GM23338 (cell line): ENCODE results near the gene ELOVL2. TPM values are rescaled to one million over a fixed set of nuclear protein-coding genes. Genes with fewer than 3 reads are reported as not detected.
A peak's percentile ranks its signal among the peaks of the same experiment; 100 is the strongest.
"Not testable (repeated sequence)": the region's sequence is repeated elsewhere in the genome, so short reads cannot be mapped to it uniquely, and the experiment has no call there.

ENCODE experiments used
- ATAC-seq: fragments of 200-7000 bp; cut with Tn5 transposase; 3 replicates; pipeline ENCODE4 v1.9.1; 2020
- DNase-seq: peaks from one replicate; pipeline ENCODE4 v3.0.0-alpha.2; 2015; ENCODE audit warnings: low spot score
- H2AFZ ChIP-seq: fragments of 200-600 bp; sonication (generic); 2 replicates; pipeline ENCODE4 v1.8.0; 2016; ENCODE audit warnings: antibody characterized with exemption, mild to moderate bottlenecking, moderate library complexity
- H3F3A ChIP-seq: fragments of 200-600 bp; sonication (generic); replicated peaks from 2 replicates; pipeline ENCODE4 v1.8.0; 2017; ENCODE audit warnings: antibody characterized with exemption, mixed run types, low read depth
- H3K27ac ChIP-seq: fragments of 200-600 bp; sonication (generic); 2 replicates; pipeline ENCODE4 v1.6.1; 2016; ENCODE audit warnings: low read depth
- H3K27me3 ChIP-seq: fragments of 200-600 bp; sonication (generic); 2 replicates; pipeline ENCODE4 v1.8.0; 2016; ENCODE audit warnings: mild to moderate bottlenecking, mixed run types, moderate library complexity; ENCODE audit not compliant: insufficient read depth
- H3K36me3 ChIP-seq: fragments of 200-600 bp; sonication (generic); 2 replicates; pipeline ENCODE4 v1.8.0; 2016; ENCODE audit warnings: mild to moderate bottlenecking; ENCODE audit not compliant: insufficient read depth
- H3K4me1 ChIP-seq: fragments of 200-600 bp; sonication (generic); 2 replicates; pipeline ENCODE4 v1.8.0; 2016; ENCODE audit warnings: mild to moderate bottlenecking, moderate library complexity; ENCODE audit not compliant: insufficient read depth
- H3K4me2 ChIP-seq: fragments of 200-600 bp; sonication (generic); 2 replicates; pipeline ENCODE4 v1.7.1; 2017; ENCODE audit warnings: mixed run types
- H3K4me3 ChIP-seq: fragments of 200-600 bp; sonication (generic); 2 replicates; pipeline ENCODE4 v1.6.1; 2016; ENCODE audit warnings: mixed run types
- H3K79me2 ChIP-seq: fragments of 200-600 bp; sonication (generic); replicated peaks from 2 replicates; pipeline ENCODE4 v1.8.0; 2017; ENCODE audit warnings: mild to moderate bottlenecking; ENCODE audit not compliant: insufficient read depth
- H3K9me2 ChIP-seq: fragments of 200-600 bp; sonication (generic); 2 replicates; pipeline ENCODE4 v1.8.0; 2017; ENCODE audit not compliant: insufficient read depth
- H4K20me1 ChIP-seq: fragments of 200-600 bp; sonication (generic); replicated peaks from 2 replicates; pipeline ENCODE4 v1.8.0; 2017; ENCODE audit warnings: mild to moderate bottlenecking; ENCODE audit not compliant: insufficient read depth
- H3K27ac Mint-ChIP-seq: 2 replicates; pipeline ENCODE4 v1.8.0; 2020; ENCODE audit warnings: inconsistent platforms, mild to moderate bottlenecking, moderate library complexity, mixed read lengths
- H3K27me3 Mint-ChIP-seq: 3 replicates; pipeline ENCODE4 v1.8.0; 2022; ENCODE audit warnings: low read depth, mild to moderate bottlenecking, moderate library complexity, mixed read lengths, inconsistent platforms; ENCODE audit not compliant: insufficient read depth, poor library complexity
- H3K36me3 Mint-ChIP-seq: 3 replicates; pipeline ENCODE4 v1.8.0; 2021; ENCODE audit warnings: low read depth, mild to moderate bottlenecking, inconsistent platforms, moderate library complexity, mixed read lengths
- H3K4me1 Mint-ChIP-seq: 3 replicates; pipeline ENCODE4 v1.8.0; 2020; ENCODE audit warnings: mild to moderate bottlenecking, inconsistent platforms, mixed read lengths
- H3K4me3 Mint-ChIP-seq: 3 replicates; pipeline ENCODE4 v1.8.0; 2021; ENCODE audit warnings: moderate library complexity, mild to moderate bottlenecking, inconsistent platforms, mixed read lengths
- H3K9me3 Mint-ChIP-seq: 3 replicates; pipeline ENCODE4 v1.8.0; 2020; ENCODE audit warnings: moderate library complexity, mild to moderate bottlenecking, inconsistent platforms, mixed read lengths
- CTCF ChIP-seq, 2 experiments: fragments of 200-600 bp in 1 of 2; sonication (generic) in 1 of 2; conservative IDR thresholded peaks; 2 replicates each; pipeline versions ENCODE4 v1.5.1 to v1.6.1; 2016 to 2017; ENCODE audit warnings: antibody characterized with exemption in 2 of 2, low read depth in 2 of 2, mild to moderate bottlenecking in 2 of 2, moderate library complexity in 1 of 2
- EZH2 ChIP-seq: fragments of 200-600 bp; sonication (generic); IDR thresholded peaks from one replicate; pipeline ENCODE4 v1.8.0; 2017; ENCODE audit warnings: antibody characterized with exemption, mild to moderate bottlenecking, low read depth; ENCODE audit not compliant: unreplicated experiment
- POLR2AphosphoS5 ChIP-seq: IDR thresholded peaks from 2 replicates; pipeline ENCODE4 v1.6.1; 2016; ENCODE audit warnings: antibody characterized with exemption, low read depth
- REST ChIP-seq: IDR thresholded peaks from one replicate; pipeline ENCODE4 v1.6.1; 2018; ENCODE audit warnings: antibody characterized with exemption; ENCODE audit not compliant: unreplicated experiment
- STAT1 ChIP-seq: IDR thresholded peaks from one replicate; pipeline ENCODE4 v1.6.1; 2016; ENCODE audit warnings: antibody characterized with exemption; ENCODE audit not compliant: unreplicated experiment
- ZNF114 ChIP-seq: fragments of 250-450 bp; sonication (Bioruptor Pico); IDR thresholded peaks from 2 replicates; pipeline ENCODE4 v1.5.0; 2020; ENCODE audit warnings: mild to moderate bottlenecking, moderate library complexity
- ZNF331 ChIP-seq: fragments of 250-450 bp; sonication (Bioruptor Pico); IDR thresholded peaks from 2 replicates; pipeline ENCODE4 v1.5.0; 2020; ENCODE audit warnings: low read depth, mild to moderate bottlenecking, moderate library complexity
- polyA plus RNA-seq: library from polyadenylated mRNA; unstranded; fragments of >200 nt; fragmentation: Nextera tagmentation; extraction: Ambion mirVana; gene quantifications from 2 replicates; pipeline ENCODE4 v1.2.1, GENCODE V29; 2016
- total RNA-seq: library from RNA; depleted of rRNA; stranded (reverse); fragments of >200 nt; shearing (Covaris generic); gene quantifications from 2 replicates; pipeline ENCODE4 v1.2.3, GENCODE V29; 2014

The ELOVL2 gene
- total and polyA plus RNA-seq, 2 experiments from 2014 or later, result 1.2 to 1.6 TPM

GRCh38 chr6:11087141-11087812, 43.2 kb upstream of the ELOVL2 start:
- peak; percentile 72 for DNase-seq

GRCh38 chr6:11085758-11086435, 41.8 kb upstream of the ELOVL2 start:
- no peaks in the 10 kb centered on the region for H3F3A ChIP-seq
- no peak overlapping the region for H3K27ac Mint-ChIP-seq
- no peaks in the 10 kb centered on the region for H3K79me2 ChIP-seq
- H3K9me2 ChIP-seq, result peaks cover 6% of the 10 kb centered on the region
- H3K4me1 ChIP-seq, result no peaks in the 10 kb centered on the region
- no peak overlapping the region for H3K4me3 ChIP-seq
- H3K27ac ChIP-seq, result no peak overlapping the region
- H2AFZ ChIP-seq, result no peak overlapping the region
- peaks cover 3% of the 10 kb centered on the region for H3K27me3 Mint-ChIP-seq
- no peak overlapping the region for H3K4me3 Mint-ChIP-seq
- DNase-seq, result no peak
- no peaks in the 10 kb centered on the region for H3K36me3 ChIP-seq
- no peaks in the 10 kb centered on the region for H3K36me3 Mint-ChIP-seq
- peaks cover 2% of the 10 kb centered on the region; the same call in 1 of the 3 replicates for H3K4me1 Mint-ChIP-seq
- H4K20me1 ChIP-seq, result no peaks in the 10 kb centered on the region
- no peak overlapping the region for H3K4me2 ChIP-seq
- H3K27me3 ChIP-seq, result no peaks in the 10 kb centered on the region
- ATAC-seq, result no peak
- H3K9me3 Mint-ChIP-seq, result no peaks in the 10 kb centered on the region
- TF ChIP-seq ZNF331 (no peak), EZH2 (no peak), POLR2AphosphoS5 (no peak), REST (no peak), STAT1 (no peak), ZNF114 (CRISPR knock-in tag) (no peak)

More at GRCh38 chr6:11087141-11087812, 43.2 kb upstream of the ELOVL2 start:
- not testable (repeated sequence) for H3K4me1 Mint-ChIP-seq, H3K4me3 Mint-ChIP-seq, H3K27ac Mint-ChIP-seq, H3K9me3 Mint-ChIP-seq, H3K4me1 ChIP-seq, H3K27me3 ChIP-seq, H3K36me3 Mint-ChIP-seq, H4K20me1 ChIP-seq, H3K9me2 ChIP-seq, H3K79me2 ChIP-seq, H3K27me3 Mint-ChIP-seq, H3F3A ChIP-seq, H3K36me3 ChIP-seq, H3K27ac ChIP-seq, ATAC-seq
- peak overlapping the region; percentile 89 for H2AFZ ChIP-seq
- TF ChIP-seq CTCF (conservative IDR thresholded peaks at IDR 0.05; ENCODE audit: low read depth in 2 of 2), result 0 out of 4 replicates have a peak, but pooled peaks have one; percentile 12 to 15
- H3K4me3 ChIP-seq, result peak overlapping the region; percentile 60
- H3K4me2 ChIP-seq, result peak overlapping the region; percentile 76
